AG09319 (cell line): Measurements from ENCODE around the gene CHCHD6.

Source experiments
- DNase-seq: peaks from one replicate; pipeline ENCODE4 v3.0.0-alpha.2; 2010; ENCODE audit warnings: low read depth; ENCODE audit errors: extremely low read depth
- CTCF ChIP-seq: IDR thresholded peaks from 2 replicates; pipeline ENCODE4 v1.5.1; 2011; ENCODE audit warnings: low read depth, mild to moderate bottlenecking, inconsistent platforms, low read length, moderate library complexity

Gene CHCHD6

GRCh38 chr3:126997455-126998038, 293.5 kb downstream of the CHCHD6 start:
- no peak for TF ChIP-seq CTCF
- DNase-seq, result no peak

GRCh38 chr3:126998320-126998719, 294.3 kb downstream of the CHCHD6 start:
- no peak for DNase-seq

GRCh38 chr3:126998728-126999127, 294.7 kb downstream of the CHCHD6 start:
- no peak for TF ChIP-seq CTCF
- no peak for DNase-seq

More at GRCh38 chr3:126998320-126998719, 294.3 kb downstream of the CHCHD6 start:
- no peak for TF ChIP-seq CTCF

GRCh38 chr3:126999383-126999782, 295.3 kb downstream of the CHCHD6 start:
- no peak for TF ChIP-seq CTCF
- DNase-seq, result no peak

GRCh38 chr3:127000119-127000518, 296.1 kb downstream of the CHCHD6 start:
- no peak for DNase-seq
- TF ChIP-seq CTCF, result no peak

- DNase-seq, result no peak
- TF ChIP-seq CTCF, result no peak
Measured at GRCh38 chr3:127000761-127001160, 296.7 kb downstream of the CHCHD6 start.

- no peak for DNase-seq
- TF ChIP-seq CTCF, result no peak
Measured at GRCh38 chr3:127001486-127002194, 297.6 kb downstream of the CHCHD6 start.
